GM23338 (cell line): Measurements from ENCODE around the gene ASCL2.

Experiments
- CREB1 ChIP-seq: fragments of 250-450 bp; sonication (Bioruptor Pico); IDR thresholded peaks from 2 replicates; pipeline ENCODE4 v1.5.0; 2020; ENCODE audit warnings: low read depth, mild to moderate bottlenecking, moderate library complexity
- EZH2 ChIP-seq: fragments of 200-600 bp; sonication (generic); IDR thresholded peaks from one replicate; pipeline ENCODE4 v1.8.0; 2017; ENCODE audit warnings: antibody characterized with exemption, mild to moderate bottlenecking, low read depth; ENCODE audit not compliant: unreplicated experiment
- EZH2phosphoT487 ChIP-seq: fragments of 200-600 bp; sonication (generic); IDR thresholded peaks from one replicate; pipeline ENCODE4 v1.8.1; 2018; ENCODE audit warnings: antibody characterized with exemption; ENCODE audit not compliant: unreplicated experiment
- JUNB ChIP-seq: IDR thresholded peaks from one replicate; pipeline ENCODE4 v1.6.1; 2016; ENCODE audit warnings: antibody characterized with exemption; ENCODE audit not compliant: unreplicated experiment
- NANOG ChIP-seq: IDR thresholded peaks from 2 replicates; pipeline ENCODE4 v1.6.1; 2016; ENCODE audit warnings: antibody characterized with exemption, borderline replicate concordance
- POLR2AphosphoS5 ChIP-seq: IDR thresholded peaks from 2 replicates; pipeline ENCODE4 v1.6.1; 2016; ENCODE audit warnings: antibody characterized with exemption, low read depth
- STAT1 ChIP-seq: IDR thresholded peaks from one replicate; pipeline ENCODE4 v1.6.1; 2016; ENCODE audit warnings: antibody characterized with exemption; ENCODE audit not compliant: unreplicated experiment
- ZNF114 ChIP-seq: fragments of 250-450 bp; sonication (Bioruptor Pico); IDR thresholded peaks from 2 replicates; pipeline ENCODE4 v1.5.0; 2020; ENCODE audit warnings: mild to moderate bottlenecking, moderate library complexity
- ZNF331 ChIP-seq: fragments of 250-450 bp; sonication (Bioruptor Pico); IDR thresholded peaks from 2 replicates; pipeline ENCODE4 v1.5.0; 2020; ENCODE audit warnings: low read depth, mild to moderate bottlenecking, moderate library complexity
- TF ChIP-seq, protein P1 (sequence below), 2 experiments: fragments of 200-600 bp in 1 of 2; sonication (generic) in 1 of 2; conservative IDR thresholded peaks; 2 replicates each; pipeline versions ENCODE4 v1.5.1 to v1.6.1; 2016 to 2017; ENCODE audit warnings: antibody characterized with exemption in 2 of 2, low read depth in 2 of 2, mild to moderate bottlenecking in 2 of 2, moderate library complexity in 1 of 2
- TF ChIP-seq, protein P2 (sequence below): IDR thresholded peaks from one replicate; pipeline ENCODE4 v1.6.1; 2018; ENCODE audit warnings: antibody characterized with exemption; ENCODE audit not compliant: unreplicated experiment
- TF ChIP-seq, protein P3 (sequence below): IDR thresholded peaks from 2 replicates; pipeline ENCODE4 v1.6.1; 2016; ENCODE audit warnings: antibody characterized with exemption

DNA sequence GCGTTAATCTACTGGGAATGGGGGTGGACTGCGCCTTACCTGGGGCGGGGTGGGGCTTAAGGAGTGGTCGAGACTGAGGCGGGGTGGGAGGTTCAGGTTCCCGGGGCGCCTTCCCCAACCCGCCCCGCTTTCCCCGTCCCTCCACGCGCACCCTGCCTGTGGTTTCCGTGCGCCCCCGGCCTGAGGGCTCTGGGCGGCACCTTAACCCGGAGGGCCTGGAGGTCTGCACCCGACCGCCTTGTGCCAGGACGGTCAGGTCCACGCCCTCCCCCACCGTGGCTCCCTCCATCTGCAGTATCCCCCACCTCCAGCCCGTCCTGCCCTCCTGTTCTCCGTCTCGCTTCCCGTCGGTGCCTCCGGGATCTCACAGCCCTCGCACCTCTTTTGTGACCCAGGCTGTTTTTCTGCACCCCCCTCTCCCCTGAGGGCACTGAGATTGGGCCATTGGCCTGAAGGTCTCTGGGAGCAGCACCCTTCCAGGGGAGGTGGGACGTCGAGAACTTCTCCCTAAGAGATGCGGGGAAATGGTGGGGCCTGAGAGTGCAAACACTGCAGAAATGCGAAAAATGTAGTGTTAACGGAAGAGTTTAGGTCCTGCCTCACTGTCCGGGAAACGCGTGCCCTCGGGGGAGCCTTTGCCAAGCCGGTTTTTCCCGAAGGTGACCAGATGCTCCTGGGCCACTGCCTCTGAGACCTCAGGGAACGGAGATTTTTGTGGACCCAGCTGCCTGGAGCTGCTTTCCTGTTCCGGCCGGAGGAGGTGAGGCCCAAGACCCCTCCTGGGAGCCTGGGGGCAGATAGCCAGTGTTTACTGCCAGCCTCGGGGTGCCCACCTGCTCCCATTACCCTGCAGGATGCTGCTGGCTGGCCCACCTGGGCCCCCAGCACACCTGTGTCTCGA lies 1.2 kb upstream of the ASCL2 start:
- TF ChIP-seq, protein P1, sequence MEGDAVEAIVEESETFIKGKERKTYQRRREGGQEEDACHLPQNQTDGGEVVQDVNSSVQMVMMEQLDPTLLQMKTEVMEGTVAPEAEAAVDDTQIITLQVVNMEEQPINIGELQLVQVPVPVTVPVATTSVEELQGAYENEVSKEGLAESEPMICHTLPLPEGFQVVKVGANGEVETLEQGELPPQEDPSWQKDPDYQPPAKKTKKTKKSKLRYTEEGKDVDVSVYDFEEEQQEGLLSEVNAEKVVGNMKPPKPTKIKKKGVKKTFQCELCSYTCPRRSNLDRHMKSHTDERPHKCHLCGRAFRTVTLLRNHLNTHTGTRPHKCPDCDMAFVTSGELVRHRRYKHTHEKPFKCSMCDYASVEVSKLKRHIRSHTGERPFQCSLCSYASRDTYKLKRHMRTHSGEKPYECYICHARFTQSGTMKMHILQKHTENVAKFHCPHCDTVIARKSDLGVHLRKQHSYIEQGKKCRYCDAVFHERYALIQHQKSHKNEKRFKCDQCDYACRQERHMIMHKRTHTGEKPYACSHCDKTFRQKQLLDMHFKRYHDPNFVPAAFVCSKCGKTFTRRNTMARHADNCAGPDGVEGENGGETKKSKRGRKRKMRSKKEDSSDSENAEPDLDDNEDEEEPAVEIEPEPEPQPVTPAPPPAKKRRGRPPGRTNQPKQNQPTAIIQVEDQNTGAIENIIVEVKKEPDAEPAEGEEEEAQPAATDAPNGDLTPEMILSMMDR (conservative IDR thresholded peaks at IDR 0.05; ENCODE audit: low read depth in 2 of 2) = no peak
- no peak for TF ChIP-seq JUNB
- no peak for TF ChIP-seq EZH2phosphoT487
- TF ChIP-seq EZH2 = no peak
- no peak for TF ChIP-seq POLR2AphosphoS5
- TF ChIP-seq, protein P2, sequence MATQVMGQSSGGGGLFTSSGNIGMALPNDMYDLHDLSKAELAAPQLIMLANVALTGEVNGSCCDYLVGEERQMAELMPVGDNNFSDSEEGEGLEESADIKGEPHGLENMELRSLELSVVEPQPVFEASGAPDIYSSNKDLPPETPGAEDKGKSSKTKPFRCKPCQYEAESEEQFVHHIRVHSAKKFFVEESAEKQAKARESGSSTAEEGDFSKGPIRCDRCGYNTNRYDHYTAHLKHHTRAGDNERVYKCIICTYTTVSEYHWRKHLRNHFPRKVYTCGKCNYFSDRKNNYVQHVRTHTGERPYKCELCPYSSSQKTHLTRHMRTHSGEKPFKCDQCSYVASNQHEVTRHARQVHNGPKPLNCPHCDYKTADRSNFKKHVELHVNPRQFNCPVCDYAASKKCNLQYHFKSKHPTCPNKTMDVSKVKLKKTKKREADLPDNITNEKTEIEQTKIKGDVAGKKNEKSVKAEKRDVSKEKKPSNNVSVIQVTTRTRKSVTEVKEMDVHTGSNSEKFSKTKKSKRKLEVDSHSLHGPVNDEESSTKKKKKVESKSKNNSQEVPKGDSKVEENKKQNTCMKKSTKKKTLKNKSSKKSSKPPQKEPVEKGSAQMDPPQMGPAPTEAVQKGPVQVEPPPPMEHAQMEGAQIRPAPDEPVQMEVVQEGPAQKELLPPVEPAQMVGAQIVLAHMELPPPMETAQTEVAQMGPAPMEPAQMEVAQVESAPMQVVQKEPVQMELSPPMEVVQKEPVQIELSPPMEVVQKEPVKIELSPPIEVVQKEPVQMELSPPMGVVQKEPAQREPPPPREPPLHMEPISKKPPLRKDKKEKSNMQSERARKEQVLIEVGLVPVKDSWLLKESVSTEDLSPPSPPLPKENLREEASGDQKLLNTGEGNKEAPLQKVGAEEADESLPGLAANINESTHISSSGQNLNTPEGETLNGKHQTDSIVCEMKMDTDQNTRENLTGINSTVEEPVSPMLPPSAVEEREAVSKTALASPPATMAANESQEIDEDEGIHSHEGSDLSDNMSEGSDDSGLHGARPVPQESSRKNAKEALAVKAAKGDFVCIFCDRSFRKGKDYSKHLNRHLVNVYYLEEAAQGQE = no peak
- no peak for TF ChIP-seq CREB1
- TF ChIP-seq ZNF114 = no peak
- TF ChIP-seq ZNF331 (CRISPR knock-in tag) = no peak
- TF ChIP-seq, protein P3, sequence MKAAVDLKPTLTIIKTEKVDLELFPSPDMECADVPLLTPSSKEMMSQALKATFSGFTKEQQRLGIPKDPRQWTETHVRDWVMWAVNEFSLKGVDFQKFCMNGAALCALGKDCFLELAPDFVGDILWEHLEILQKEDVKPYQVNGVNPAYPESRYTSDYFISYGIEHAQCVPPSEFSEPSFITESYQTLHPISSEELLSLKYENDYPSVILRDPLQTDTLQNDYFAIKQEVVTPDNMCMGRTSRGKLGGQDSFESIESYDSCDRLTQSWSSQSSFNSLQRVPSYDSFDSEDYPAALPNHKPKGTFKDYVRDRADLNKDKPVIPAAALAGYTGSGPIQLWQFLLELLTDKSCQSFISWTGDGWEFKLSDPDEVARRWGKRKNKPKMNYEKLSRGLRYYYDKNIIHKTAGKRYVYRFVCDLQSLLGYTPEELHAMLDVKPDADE = no peak
- TF ChIP-seq NANOG = no peak
- no peak for TF ChIP-seq STAT1
